ENCODE data around the gene NF2. TPM values are rescaled to one million over a fixed set of nuclear protein-coding genes. Genes with fewer than 3 reads are reported as not detected.
A peak's percentile ranks its signal among the peaks of the same experiment; 100 is the strongest.

The NF2 gene
- total and polyA plus RNA-seq, 11 donors: 15.0 to 137 (median 52.1) TPM

- H3K27ac ChIP-seq: no peak overlapping the region
- H3K9me3 ChIP-seq: no peaks in the 10 kb centered on the region
- H3K4me3 ChIP-seq: no peak overlapping the region
- TF ChIP-seq POLR2A (IDR thresholded peaks at IDR 0.05) (no peak), CTCF (IDR thresholded peaks at IDR 0.05) (peak in 1 of 12 donors; percentile 7)
- H3K27me3 ChIP-seq: peaks cover 0 to 42% (median 16%) of the 10 kb centered on the region in 9 donors
- H3K4me1 ChIP-seq: peaks cover 0 to 24% (median 7%) of the 10 kb centered on the region in 12 donors
- ATAC-seq: peak in 1 of 4 donors; percentile 11
- DNase-seq: no peak
- H3K36me3 ChIP-seq: peaks cover 0 to 6% (median 2%) of the 10 kb centered on the region in 9 donors
- intact Hi-C loops (cut with DNase I): loop anchor here in 1 of 10 donors (10.0 kb wide), 1 partner anchor 383 kb away; the partner anchor contains the start of gene HORMAD2
- 30 to 40% (median 35%) methylated on average over 11 to 14 of the region's 14 CpGs for WGBS, 4 donors
These were observed 97.9 kb downstream of the NF2 start for GRCh38 chr22:29701155-29701999.

- peaks cover 0 to 42% (median 16%) of the 10 kb centered on the region in 9 donors for H3K27me3 ChIP-seq
- H3K4me3 ChIP-seq: no peak overlapping the region
- H3K4me1 ChIP-seq: peaks cover 0 to 24% (median 7%) of the 10 kb centered on the region in 12 donors
- peak in 1 of 5 donors; percentile 26 for DNase-seq
- H3K36me3 ChIP-seq: peaks cover 0 to 1% (median 0%) of the 10 kb centered on the region in 9 donors
- no peaks in the 10 kb centered on the region for H3K9me3 ChIP-seq
- peak in 1 of 4 donors; percentile 26 for ATAC-seq
- 21 to 42% (median 28%) methylated on average over 6 to 14 of the region's 14 CpGs for WGBS, 4 donors
- intact Hi-C loops (cut with DNase I): loop anchor here in 1 of 10 donors (10.0 kb wide), 1 partner anchor 383 kb away; the partner anchor contains the start of gene HORMAD2
- no peak overlapping the region for H3K27ac ChIP-seq
- TF ChIP-seq POLR2A (IDR thresholded peaks at IDR 0.05) (no peak), CTCF (IDR thresholded peaks at IDR 0.05) (no peak)
These were observed 98.8 kb downstream of the NF2 start for GRCh38 chr22:29702000-29702930.

GRCh38 chr22:29702931-29703501 lies 99.6 kb downstream of the NF2 start:
- peak in 3 of 4 donors; percentile 56 to 68 (median 57) for ATAC-seq
- DNase-seq: peak in 4 of 5 donors; percentile 23 to 59 (median 44)
- Histone ChIP-seq H3K4me1 (peaks cover 0 to 24% (median 7%) of the 10 kb centered on the region in 12 donors), H3K27me3 (peaks cover 0 to 43% (median 16%) of the 10 kb centered on the region in 9 donors), H3K9me3 (no peaks in the 10 kb centered on the region), H3K36me3 (no peaks in the 10 kb centered on the region), H3K4me3 (no peak overlapping the region), H3K27ac (no peak overlapping the region)
- intact Hi-C loops (cut with DNase I): loop anchor here in 1 of 10 donors (10.0 kb wide), 1 partner anchor 382 kb away; the partner anchor contains the start of gene HORMAD2
- TF ChIP-seq POLR2A (IDR thresholded peaks at IDR 0.05): no peak
- 22 to 40% (median 31%) methylated on average over 18 to 19 of the region's 19 CpGs for WGBS, 4 donors

GRCh38 chr22:29703569-29704195 lies 100.2 kb downstream of the NF2 start:
- intact Hi-C loops (cut with DNase I): loop anchor here in 1 of 10 donors (10.0 kb wide), 1 partner anchor 381 kb away; the partner anchor contains the start of gene HORMAD2
- TF ChIP-seq POLR2A (IDR thresholded peaks at IDR 0.05) (no peak), CTCF (IDR thresholded peaks at IDR 0.05) (no peak)
- DNase-seq (peak in 1 of 5 donors; percentile 34), ATAC-seq (no peak)
- no peak overlapping the region for H3K27ac ChIP-seq
- 28 to 37% (median 29%) methylated on average over 3 to 7 of the region's 7 CpGs for WGBS, 4 donors
- no peak overlapping the region for H3K4me3 ChIP-seq
- H3K9me3 ChIP-seq: no peaks in the 10 kb centered on the region
- H3K27me3 ChIP-seq: peaks cover 0 to 43% (median 16%) of the 10 kb centered on the region in 9 donors
- H3K36me3 ChIP-seq: no peaks in the 10 kb centered on the region
- peaks cover 0 to 24% (median 7%) of the 10 kb centered on the region in 12 donors for H3K4me1 ChIP-seq
